ENCODE measurements around the gene UBTD2.

UBTD2 gene

DNA sequence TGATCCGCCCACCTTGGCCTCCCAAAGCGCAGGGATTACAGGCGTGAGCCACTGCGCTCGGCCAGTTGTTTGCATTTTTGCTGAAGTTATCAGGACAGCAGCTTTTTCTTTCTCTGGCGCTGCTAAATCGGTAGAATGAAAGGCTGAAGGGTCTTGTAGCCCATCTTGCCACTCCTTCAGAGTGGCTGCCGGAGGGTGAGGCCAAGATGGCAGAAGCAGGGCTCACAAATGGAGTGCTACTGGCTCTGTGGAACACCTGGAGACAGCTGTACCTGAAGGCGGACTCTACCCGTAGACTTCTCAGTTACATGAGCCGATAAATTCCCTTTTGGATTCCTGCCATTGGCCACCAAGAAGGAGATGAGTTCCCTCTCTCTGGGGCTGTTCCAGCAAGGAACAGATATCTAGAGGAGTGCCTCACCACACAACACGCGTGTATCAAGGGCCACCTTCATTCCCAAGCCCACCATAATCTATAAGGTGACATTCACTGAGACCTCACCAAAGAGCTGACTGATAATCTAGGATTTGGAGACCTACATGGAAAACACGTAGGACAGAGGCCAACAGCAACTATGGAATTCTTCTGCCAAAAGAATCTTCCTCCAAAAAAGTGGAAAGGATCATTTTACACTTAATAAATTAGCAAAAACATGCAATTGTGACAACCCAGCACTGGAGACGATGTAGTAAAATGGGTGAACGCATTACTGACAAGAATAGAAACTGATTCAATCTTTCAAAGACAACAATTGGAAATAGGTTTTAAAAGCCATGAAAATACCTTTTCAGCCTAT, 117.3 kb downstream of the UBTD2 start:
- DNase-seq, result no peak
- intact Hi-C loops (cut with DNase I; ENCODE audit: low total_unique reads), result no loop called here
- Histone ChIP-seq H3K27me3 (no peaks in the 10 kb centered on the region), H3K4me3 (no peak overlapping the region), H3K9me3 (no peaks in the 10 kb centered on the region), H3K27ac (no peak overlapping the region), H3K4me1 (peaks cover 0 to 16% (median 4%) of the 10 kb centered on the region in 4 donors), H3K36me3 (no peaks in the 10 kb centered on the region)
- TF ChIP-seq, protein P1, sequence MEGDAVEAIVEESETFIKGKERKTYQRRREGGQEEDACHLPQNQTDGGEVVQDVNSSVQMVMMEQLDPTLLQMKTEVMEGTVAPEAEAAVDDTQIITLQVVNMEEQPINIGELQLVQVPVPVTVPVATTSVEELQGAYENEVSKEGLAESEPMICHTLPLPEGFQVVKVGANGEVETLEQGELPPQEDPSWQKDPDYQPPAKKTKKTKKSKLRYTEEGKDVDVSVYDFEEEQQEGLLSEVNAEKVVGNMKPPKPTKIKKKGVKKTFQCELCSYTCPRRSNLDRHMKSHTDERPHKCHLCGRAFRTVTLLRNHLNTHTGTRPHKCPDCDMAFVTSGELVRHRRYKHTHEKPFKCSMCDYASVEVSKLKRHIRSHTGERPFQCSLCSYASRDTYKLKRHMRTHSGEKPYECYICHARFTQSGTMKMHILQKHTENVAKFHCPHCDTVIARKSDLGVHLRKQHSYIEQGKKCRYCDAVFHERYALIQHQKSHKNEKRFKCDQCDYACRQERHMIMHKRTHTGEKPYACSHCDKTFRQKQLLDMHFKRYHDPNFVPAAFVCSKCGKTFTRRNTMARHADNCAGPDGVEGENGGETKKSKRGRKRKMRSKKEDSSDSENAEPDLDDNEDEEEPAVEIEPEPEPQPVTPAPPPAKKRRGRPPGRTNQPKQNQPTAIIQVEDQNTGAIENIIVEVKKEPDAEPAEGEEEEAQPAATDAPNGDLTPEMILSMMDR (IDR thresholded peaks at IDR 0.05), result no peak

DNA sequence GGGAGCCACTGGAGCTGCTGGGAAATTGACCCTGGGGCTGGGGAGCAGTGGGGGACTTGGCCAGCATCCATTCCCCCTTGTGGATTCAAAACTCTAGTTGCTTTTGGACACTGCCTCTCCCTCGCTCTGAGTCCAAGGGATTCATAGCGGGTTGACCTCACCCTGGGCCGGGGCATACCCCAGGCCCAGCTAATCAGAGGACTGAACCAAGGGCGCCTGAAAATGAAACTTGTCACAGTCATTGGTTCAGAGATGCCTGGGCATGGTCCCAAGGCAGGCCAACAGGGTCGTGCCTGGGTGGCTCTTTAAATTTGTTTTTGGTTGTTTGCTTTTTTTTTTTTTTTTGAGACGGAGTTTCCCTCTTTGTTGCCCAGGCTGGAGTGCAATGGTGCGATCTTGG, 118.1 kb downstream of the UBTD2 start:
- Histone ChIP-seq H3K9me3 (no peaks in the 10 kb centered on the region), H3K4me3 (no peak overlapping the region), H3K27ac (no peak overlapping the region), H3K36me3 (no peaks in the 10 kb centered on the region), H3K4me1 (peaks cover 0 to 9% (median 3%) of the 10 kb centered on the region in 4 donors), H3K27me3 (no peaks in the 10 kb centered on the region)
- intact Hi-C loops (cut with DNase I; ENCODE audit: low total_unique reads), result no loop called here
- no peak for DNase-seq
- TF ChIP-seq, protein P1 (IDR thresholded peaks at IDR 0.05), result no peak

DNA sequence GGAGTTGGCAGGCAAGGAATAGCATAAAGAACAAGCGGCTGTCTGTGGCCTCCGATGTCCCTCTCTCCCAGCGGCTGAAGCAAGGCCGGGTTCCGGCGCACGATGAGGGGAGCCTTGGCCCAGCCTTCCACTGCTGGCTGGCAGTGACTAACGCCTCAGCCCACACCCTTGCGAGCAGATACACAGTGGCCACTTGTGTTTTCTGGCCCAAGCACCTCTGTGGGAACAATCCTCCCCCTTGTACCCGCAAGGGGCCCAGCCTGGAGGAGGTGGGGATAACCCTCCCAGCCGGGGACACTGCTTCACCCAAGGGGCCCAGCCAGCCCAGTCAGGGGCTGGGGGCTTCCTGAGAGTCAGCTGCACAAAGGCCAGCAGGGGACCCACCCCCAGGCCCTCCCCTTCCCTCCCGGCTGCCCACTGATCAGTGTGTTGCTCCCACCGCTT, 118.8 kb downstream of the UBTD2 start:
- Histone ChIP-seq H3K36me3 (no peaks in the 10 kb centered on the region), H3K27ac (no peak overlapping the region), H3K4me1 (peaks cover 0 to 7% (median 0%) of the 10 kb centered on the region in 4 donors), H3K27me3 (no peaks in the 10 kb centered on the region), H3K9me3 (no peaks in the 10 kb centered on the region), H3K4me3 (no peak overlapping the region)
- intact Hi-C loops (cut with DNase I; ENCODE audit: low total_unique reads), result no loop called here
- TF ChIP-seq, protein P1 (IDR thresholded peaks at IDR 0.05), result no peak
- DNase-seq, result no peak

DNA sequence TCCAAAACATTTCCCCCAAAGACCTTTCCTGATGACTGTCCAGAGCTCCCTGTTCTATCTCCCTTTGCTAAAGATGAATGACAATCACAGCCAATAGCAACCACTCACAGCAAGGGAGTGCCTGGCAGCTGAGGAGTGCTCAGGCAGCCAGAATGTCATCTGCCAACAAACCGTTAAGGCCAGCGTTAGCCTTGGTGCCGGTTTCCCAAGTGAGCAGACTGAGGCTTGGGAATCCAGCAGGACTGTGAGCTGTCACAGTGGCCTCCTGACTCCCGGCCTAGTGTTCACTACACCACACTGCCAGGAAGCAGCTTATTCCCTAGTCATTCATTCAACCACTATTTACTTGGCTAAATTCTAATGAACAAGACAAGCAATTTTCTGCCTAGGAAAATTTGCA, 120.2 kb downstream of the UBTD2 start:
- DNase-seq, result peak in 1 of 2 donors; percentile 38
- Histone ChIP-seq H3K4me1 (peaks cover 0 to 7% (median 0%) of the 10 kb centered on the region in 4 donors), H3K27ac (no peak overlapping the region)

DNA sequence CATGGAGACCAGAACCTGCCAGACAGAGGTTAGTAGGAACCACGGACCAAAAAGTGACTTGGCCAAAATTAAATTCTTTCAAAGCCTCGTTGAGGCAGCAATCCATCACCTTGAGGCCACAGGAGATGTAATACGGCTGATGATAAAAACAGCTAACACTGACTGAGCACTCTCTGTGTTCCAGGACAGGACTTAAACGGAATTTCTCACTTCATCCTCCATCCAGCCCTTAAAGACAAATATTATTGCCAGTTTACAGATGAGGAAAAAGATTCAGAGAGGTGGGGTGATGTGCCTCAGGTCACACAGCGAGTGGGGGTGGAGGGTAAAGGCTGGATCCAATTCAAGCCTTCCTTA, 120.6 kb downstream of the UBTD2 start:
- intact Hi-C loops (cut with DNase I; ENCODE audit: low total_unique reads), result no loop called here
- peaks cover 0 to 7% (median 0%) of the 10 kb centered on the region in 4 donors for H3K4me1 ChIP-seq
- H3K27me3 ChIP-seq, result no peaks in the 10 kb centered on the region
- no peaks in the 10 kb centered on the region for H3K36me3 ChIP-seq
- H3K9me3 ChIP-seq, result no peaks in the 10 kb centered on the region
- H3K4me3 ChIP-seq, result no peak overlapping the region
- no peak overlapping the region for H3K27ac ChIP-seq
- TF ChIP-seq, protein P1 (IDR thresholded peaks at IDR 0.05), result no peak
- DNase-seq, result no peak

More for the DNA sequence above, 120.2 kb downstream of the UBTD2 start:
- H3K27me3 ChIP-seq, result no peaks in the 10 kb centered on the region
- no peak overlapping the region for H3K4me3 ChIP-seq
- no peaks in the 10 kb centered on the region for H3K36me3 ChIP-seq
- H3K9me3 ChIP-seq, result no peaks in the 10 kb centered on the region
- intact Hi-C loops (cut with DNase I; ENCODE audit: low total_unique reads), result no loop called here
- TF ChIP-seq, protein P1 (IDR thresholded peaks at IDR 0.05), result no peak

Measured in tibial artery (tissue), 4 donors.